Measurements from ENCODE around the gene MTRF1. TPM values are rescaled to one million over a fixed set of nuclear protein-coding genes. Genes with fewer than 3 reads are reported as not detected.

Gene MTRF1
- total and polyA plus RNA-seq, 2 donors from 2014 or later = 11.3 to 11.8 TPM

DNA sequence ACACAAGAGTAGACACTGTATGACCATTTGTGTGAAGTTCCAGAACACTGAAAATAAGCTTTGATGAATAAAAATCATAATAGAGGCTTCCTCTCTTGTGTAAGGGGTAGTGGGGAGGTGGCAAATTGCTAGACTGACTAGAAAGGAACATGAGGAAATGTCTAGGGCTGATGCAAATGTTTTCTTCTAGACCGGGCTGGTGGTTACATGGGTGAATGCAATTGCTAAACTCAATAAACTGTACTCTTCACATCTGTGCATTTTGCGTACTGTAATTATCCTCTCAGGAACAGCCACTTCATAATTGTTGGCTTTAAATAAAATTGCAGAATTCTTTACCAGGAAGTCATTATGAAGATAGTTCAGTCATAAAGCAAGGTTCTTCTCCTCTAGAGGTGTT lies 63.9 kb downstream of the MTRF1 start:
- Histone ChIP-seq H3K9me3 (ENCODE audit: control insufficient read depth in 2 of 3, insufficient read depth in 1 of 3, low read length in 3 of 3) (no peaks in the 10 kb centered on the region), H3K9ac (ENCODE audit: low read length in 3 of 3) (no peak overlapping the region), H3K4me3 (ENCODE audit: low read length in 3 of 3) (no peak overlapping the region), H3K27ac (ENCODE audit: low read depth in 2 of 2, low read length in 2 of 2) (no peak overlapping the region), H3K36me3 (ENCODE audit: control insufficient read depth in 2 of 3, insufficient read depth in 3 of 3, low read length in 3 of 3) (no peaks in the 10 kb centered on the region), H3K27me3 (ENCODE audit: control insufficient read depth, insufficient read depth, low read length) (no peaks in the 10 kb centered on the region), H3K4me1 (ENCODE audit: control insufficient read depth in 2 of 3, insufficient read depth in 2 of 3, low read depth in 1 of 3, low read length in 3 of 3) (no peaks in the 10 kb centered on the region)
- intact Hi-C loops (cut with DNase I) = no loop called here
- DNase-seq (no peak), FAIRE-seq (no peak)
- TF ChIP-seq, protein P1, sequence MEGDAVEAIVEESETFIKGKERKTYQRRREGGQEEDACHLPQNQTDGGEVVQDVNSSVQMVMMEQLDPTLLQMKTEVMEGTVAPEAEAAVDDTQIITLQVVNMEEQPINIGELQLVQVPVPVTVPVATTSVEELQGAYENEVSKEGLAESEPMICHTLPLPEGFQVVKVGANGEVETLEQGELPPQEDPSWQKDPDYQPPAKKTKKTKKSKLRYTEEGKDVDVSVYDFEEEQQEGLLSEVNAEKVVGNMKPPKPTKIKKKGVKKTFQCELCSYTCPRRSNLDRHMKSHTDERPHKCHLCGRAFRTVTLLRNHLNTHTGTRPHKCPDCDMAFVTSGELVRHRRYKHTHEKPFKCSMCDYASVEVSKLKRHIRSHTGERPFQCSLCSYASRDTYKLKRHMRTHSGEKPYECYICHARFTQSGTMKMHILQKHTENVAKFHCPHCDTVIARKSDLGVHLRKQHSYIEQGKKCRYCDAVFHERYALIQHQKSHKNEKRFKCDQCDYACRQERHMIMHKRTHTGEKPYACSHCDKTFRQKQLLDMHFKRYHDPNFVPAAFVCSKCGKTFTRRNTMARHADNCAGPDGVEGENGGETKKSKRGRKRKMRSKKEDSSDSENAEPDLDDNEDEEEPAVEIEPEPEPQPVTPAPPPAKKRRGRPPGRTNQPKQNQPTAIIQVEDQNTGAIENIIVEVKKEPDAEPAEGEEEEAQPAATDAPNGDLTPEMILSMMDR (IDR thresholded peaks at IDR 0.05; ENCODE audit: borderline replicate concordance, extremely low read depth, insufficient read depth) = no peak

DNA sequence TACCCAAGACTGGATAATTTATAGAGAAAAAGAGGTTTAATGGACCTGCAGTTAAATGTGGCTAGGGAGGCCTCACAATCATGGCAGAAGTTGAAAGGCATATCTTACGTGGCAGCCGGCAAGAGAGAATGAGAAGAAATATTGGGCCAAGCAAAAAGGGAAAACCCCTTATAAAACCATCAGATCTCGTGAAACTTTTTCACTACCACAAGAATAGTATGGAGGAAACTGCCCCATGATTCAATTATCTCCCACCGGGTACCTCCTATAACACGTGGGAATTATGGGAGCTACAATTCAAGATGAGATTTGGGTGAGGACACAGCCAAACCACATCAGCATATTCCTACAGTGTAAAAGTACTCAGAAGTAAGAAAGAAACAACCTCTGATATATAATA lies 64.3 kb downstream of the MTRF1 start:
- intact Hi-C loops (cut with DNase I) = no loop called here
- H3K4me1 ChIP-seq (ENCODE audit: control insufficient read depth in 2 of 3, insufficient read depth in 2 of 3, low read depth in 1 of 3, low read length in 3 of 3) = no peaks in the 10 kb centered on the region
- no peak overlapping the region for H3K27ac ChIP-seq (ENCODE audit: low read depth in 2 of 2, low read length in 2 of 2)
- FAIRE-seq = no peak
- H3K9me3 ChIP-seq (ENCODE audit: control insufficient read depth in 2 of 3, insufficient read depth in 1 of 3, low read length in 3 of 3) = no peaks in the 10 kb centered on the region
- no peak overlapping the region for H3K9ac ChIP-seq (ENCODE audit: low read length in 3 of 3)
- no peak for DNase-seq
- TF ChIP-seq, protein P1 (IDR thresholded peaks at IDR 0.05; ENCODE audit: borderline replicate concordance, extremely low read depth, insufficient read depth) = no peak
- no peaks in the 10 kb centered on the region for H3K36me3 ChIP-seq (ENCODE audit: control insufficient read depth in 2 of 3, insufficient read depth in 3 of 3, low read length in 3 of 3)
- H3K4me3 ChIP-seq (ENCODE audit: low read length in 3 of 3) = no peak overlapping the region
- no peaks in the 10 kb centered on the region for H3K27me3 ChIP-seq (ENCODE audit: control insufficient read depth, insufficient read depth, low read length)

DNA sequence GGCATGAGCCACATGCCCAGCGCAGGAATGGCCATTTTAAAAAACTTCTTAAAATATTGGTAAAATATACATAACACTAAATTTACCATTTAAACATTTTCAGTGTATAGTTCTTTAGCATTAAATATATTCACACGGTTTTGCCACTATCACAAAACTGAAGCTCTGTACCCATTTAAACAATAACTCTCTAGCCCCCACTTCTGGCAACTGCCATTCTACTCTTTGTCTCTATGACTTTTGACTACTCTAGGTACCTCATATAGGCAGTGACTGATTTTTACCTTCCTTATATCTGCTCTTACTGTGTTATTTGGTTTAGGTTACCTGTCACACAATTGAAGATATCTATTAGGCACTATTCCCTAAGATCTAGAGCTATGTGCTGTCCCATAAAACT lies 66.8 kb downstream of the MTRF1 start:
- H3K27me3 ChIP-seq (ENCODE audit: control insufficient read depth, insufficient read depth, low read length) = no peaks in the 10 kb centered on the region
- intact Hi-C loops (cut with DNase I) = no loop called here
- DNase-seq = no peak

More for the DNA sequence above, 66.8 kb downstream of the MTRF1 start:
- H3K9ac ChIP-seq (ENCODE audit: low read length in 3 of 3) = no peak overlapping the region
- no peak overlapping the region for H3K27ac ChIP-seq (ENCODE audit: low read depth in 2 of 2, low read length in 2 of 2)
- TF ChIP-seq, protein P1 (IDR thresholded peaks at IDR 0.05; ENCODE audit: borderline replicate concordance, extremely low read depth, insufficient read depth) = no peak
- no peak overlapping the region for H3K4me3 ChIP-seq (ENCODE audit: low read length in 3 of 3)
- FAIRE-seq = no peak
- H3K36me3 ChIP-seq (ENCODE audit: control insufficient read depth in 2 of 3, insufficient read depth in 3 of 3, low read length in 3 of 3) = peaks cover 0 to 2% (median 0%) of the 10 kb centered on the region in 3 donors
- H3K4me1 ChIP-seq (ENCODE audit: control insufficient read depth in 2 of 3, insufficient read depth in 2 of 3, low read depth in 1 of 3, low read length in 3 of 3) = peaks cover 0 to 16% (median 14%) of the 10 kb centered on the region in 3 donors
- no peaks in the 10 kb centered on the region for H3K9me3 ChIP-seq (ENCODE audit: control insufficient read depth in 2 of 3, insufficient read depth in 1 of 3, low read length in 3 of 3)

Data from kidney (tissue), 14 donors.